ENCODE results near the gene OR10AD1. TPM values are rescaled to one million over a fixed set of nuclear protein-coding genes. Genes with fewer than 3 reads are reported as not detected.

Gene OR10AD1
- total RNA-seq, 4 donors from 2014 or later, result not detected

DNA sequence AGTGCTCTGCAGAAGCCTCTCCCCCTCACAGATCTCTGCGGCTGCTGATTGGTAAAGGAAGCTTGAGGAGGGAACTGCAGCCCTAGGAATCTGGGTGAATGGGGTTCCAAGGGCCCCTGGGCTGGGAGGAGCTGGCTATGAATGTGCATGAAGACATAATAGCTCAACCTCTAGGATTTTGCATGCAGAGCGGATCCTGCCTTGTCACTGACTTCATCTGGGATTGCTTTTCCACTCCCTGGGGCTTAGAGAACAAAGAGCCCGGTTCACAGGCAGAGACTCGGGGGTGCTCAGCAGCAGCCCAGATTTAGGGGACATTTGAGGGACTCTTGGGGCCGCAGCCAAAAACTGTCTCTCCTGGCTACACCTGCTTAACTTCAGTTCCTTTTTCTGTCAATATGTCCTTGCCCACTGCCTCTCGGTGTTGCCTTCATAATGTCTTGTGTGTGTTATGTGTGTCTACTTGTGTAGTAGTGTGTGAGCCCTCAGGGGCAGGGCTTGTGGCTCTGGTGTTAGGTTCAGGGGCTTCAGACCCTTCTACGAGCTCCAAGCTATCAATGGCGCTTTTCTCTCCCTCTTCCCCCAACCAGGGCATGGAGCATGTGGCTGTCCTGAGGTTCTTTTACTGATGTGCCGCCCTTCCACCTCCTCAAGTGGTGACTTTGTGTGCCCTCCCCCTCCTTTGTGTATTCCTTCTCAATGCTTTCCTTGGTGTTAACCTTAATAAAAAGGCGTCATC, 17.7 kb downstream of the OR10AD1 start:
- TF ChIP-seq CTCF (IDR thresholded peaks at IDR 0.05) (no peak), POLR2A (IDR thresholded peaks at IDR 0.05) (no peak)
- Histone ChIP-seq H3K36me3 (no peaks in the 10 kb centered on the region), H3K4me1 (peaks cover 0 to 21% (median 5%) of the 10 kb centered on the region in 4 donors), H3K27me3 (no peaks in the 10 kb centered on the region), H3K27ac (no peak overlapping the region), H3K9me3 (no peaks in the 10 kb centered on the region), H3K4me3 (no peak overlapping the region)
- no peak for DNase-seq

GRCh38 chr12:48184549-48184922, 18.6 kb downstream of the OR10AD1 start:
- peak overlapping the region in 3 of 4 donors; percentile 59 to 62 (median 60) for H3K4me3 ChIP-seq
- no peaks in the 10 kb centered on the region for H3K9me3 ChIP-seq
- TF ChIP-seq CTCF (IDR thresholded peaks at IDR 0.05) (no peak), POLR2A (IDR thresholded peaks at IDR 0.05) (no peak)
- no peaks in the 10 kb centered on the region for H3K27me3 ChIP-seq
- H3K4me1 ChIP-seq, result peaks cover 0 to 21% (median 5%) of the 10 kb centered on the region in 4 donors
- no peaks in the 10 kb centered on the region for H3K36me3 ChIP-seq
- no peak overlapping the region for H3K27ac ChIP-seq
- DNase-seq, result no peak

GRCh38 chr12:48183876-48184548, 19.1 kb downstream of the OR10AD1 start:
- Histone ChIP-seq H3K27ac (peak overlapping the region in 1 of 4 donors; percentile 56), H3K9me3 (no peaks in the 10 kb centered on the region), H3K27me3 (no peaks in the 10 kb centered on the region), H3K36me3 (no peaks in the 10 kb centered on the region), H3K4me1 (peaks cover 0 to 21% (median 5%) of the 10 kb centered on the region in 4 donors), H3K4me3 (peak overlapping the region; percentile 56 to 62 (median 60))
- no peak for DNase-seq
- TF ChIP-seq POLR2A (IDR thresholded peaks at IDR 0.05) (no peak), CTCF (IDR thresholded peaks at IDR 0.05) (no peak)

DNA sequence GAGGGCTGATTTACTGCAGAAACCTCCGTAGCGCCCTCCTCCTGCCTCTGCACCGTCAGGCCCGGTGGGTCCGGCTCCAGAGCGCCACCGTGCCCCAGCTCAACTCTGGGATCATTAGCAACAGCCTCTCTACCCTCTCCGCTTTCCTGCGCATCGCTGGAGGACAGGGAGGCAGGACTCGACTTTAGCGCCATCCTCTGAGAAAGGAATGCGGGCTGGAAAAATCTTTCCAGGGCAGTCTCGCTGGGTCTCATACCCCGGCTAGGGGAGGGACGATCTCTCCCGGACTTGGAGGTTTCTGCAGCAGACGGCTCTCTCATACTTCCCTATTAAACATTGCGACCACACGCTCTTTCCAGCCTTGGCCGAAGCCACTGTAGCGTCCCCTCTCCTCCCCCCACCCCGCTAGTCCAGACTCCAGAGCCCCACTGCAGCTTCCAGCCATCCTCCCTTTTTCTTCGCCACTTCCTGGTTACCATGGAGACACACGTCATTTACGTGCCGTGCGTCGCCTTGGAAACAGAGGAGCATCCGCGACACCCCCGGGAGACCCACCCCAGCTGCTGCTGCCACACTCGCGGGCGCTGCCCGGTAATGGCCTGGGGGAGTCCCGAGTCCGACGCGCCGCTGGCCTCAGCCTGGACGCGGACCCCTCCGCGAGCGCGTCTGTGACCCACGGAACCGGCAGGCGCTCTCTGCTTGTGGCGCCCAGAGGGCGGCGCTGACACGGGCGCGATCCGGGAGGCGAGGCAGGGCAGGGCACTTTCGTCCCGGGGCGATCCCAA, 19.8 kb downstream of the OR10AD1 start, which contains the start of gene CCDC184:
Gene CCDC184 (plus strand): TSS at position 554 of the 785 bp plus-strand sequence. CDS start 479 bp downstream, outside the sequence.
- peak within 1 kb of the TSS; percentile 56 to 62 (median 60) for H3K4me3 ChIP-seq
- no peaks in the 10 kb centered on the region for H3K27me3 ChIP-seq
- no peaks in the 10 kb centered on the region for H3K36me3 ChIP-seq
- no peaks in the 10 kb centered on the region for H3K9me3 ChIP-seq
- DNase-seq, result peak; percentile 60 to 87 (median 80)
- TF ChIP-seq CTCF (IDR thresholded peaks at IDR 0.05) (peak in 3 of 6 experiments; percentile 7 to 32 (median 26)), POLR2A (IDR thresholded peaks at IDR 0.05) (no peak)
- peak within 1 kb of the TSS in 2 of 4 donors; percentile 4 to 56 for H3K27ac ChIP-seq
- H3K4me1 ChIP-seq, result peaks cover 0 to 21% (median 5%) of the 10 kb centered on the region in 4 donors

GRCh38 chr12:48182631-48183030, 20.5 kb downstream of the OR10AD1 start:
- no peaks in the 10 kb centered on the region for H3K36me3 ChIP-seq
- no peak for TF ChIP-seq POLR2A (IDR thresholded peaks at IDR 0.05)
- no peak for TF ChIP-seq CTCF (IDR thresholded peaks at IDR 0.05)
- H3K9me3 ChIP-seq, result no peaks in the 10 kb centered on the region
- peak overlapping the region; percentile 56 to 62 (median 60) for H3K4me3 ChIP-seq
- no peaks in the 10 kb centered on the region for H3K27me3 ChIP-seq
- no peak for DNase-seq
- peaks cover 0 to 21% (median 5%) of the 10 kb centered on the region in 4 donors for H3K4me1 ChIP-seq
- no peak overlapping the region for H3K27ac ChIP-seq

All from Peyer's patch (tissue), 4 donors.